ENCODE results near the gene TMEM69. TPM values are rescaled to one million over a fixed set of nuclear protein-coding genes. Genes with fewer than 3 reads are reported as not detected.

TMEM69 gene
- total and polyA plus RNA-seq, 2 of the 13 experiments (the other 11 are each of a cell fraction or from before 2014, with no cell fraction given): 25.4 to 135 TPM

DNA sequence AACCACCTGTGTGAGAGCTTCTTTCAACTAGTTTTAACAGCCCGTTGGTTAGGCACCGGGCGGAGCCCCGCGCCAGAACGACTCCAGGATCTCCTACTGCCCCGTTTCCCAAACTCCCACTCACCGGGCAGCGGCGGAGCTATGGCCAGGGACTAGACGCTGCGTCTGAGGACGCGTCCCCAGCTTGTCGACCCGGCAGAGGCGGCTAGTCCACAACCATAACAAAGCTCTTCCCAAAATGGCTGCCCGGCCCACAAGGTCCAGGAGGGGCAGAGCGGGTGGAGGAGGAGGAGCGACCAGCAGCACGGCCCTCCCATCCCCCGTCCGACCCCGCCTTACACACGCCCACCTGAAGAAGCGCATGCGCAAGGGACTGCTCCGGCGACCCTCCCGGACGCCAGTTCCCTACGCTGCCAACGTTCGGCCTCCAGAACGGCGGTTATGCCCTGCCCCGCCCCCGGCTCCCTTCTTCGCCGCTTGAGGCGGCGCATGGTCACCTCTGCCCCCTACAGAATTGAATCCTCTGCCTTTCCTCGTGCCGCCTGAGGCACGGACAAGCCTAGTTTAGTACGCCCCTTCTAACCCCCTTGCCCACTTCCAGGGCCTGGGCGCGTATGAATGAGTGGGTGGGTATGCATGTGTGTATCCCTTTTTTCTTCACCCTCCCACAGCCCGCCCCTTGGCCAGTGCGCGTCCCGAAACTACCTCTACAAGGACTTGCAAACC is 1.5 kb upstream of the TMEM69 start, which contains the start of gene GPBP1L1 (continued):
- no peak for TF ChIP-seq ZNF264 (CRISPR knock-in tag; IDR thresholded peaks at IDR 0.05)
- no peak for TF ChIP-seq ZNF761 (CRISPR knock-in tag; conservative IDR thresholded peaks at IDR 0.05)
- TF ChIP-seq ATRX (CRISPR knock-in tag; IDR thresholded peaks at IDR 0.05; ENCODE audit: borderline replicate concordance): no peak
- TF ChIP-seq ZNF281 (CRISPR knock-in tag; IDR thresholded peaks at IDR 0.05; ENCODE audit: borderline replicate concordance): peak; percentile 54; the same call in 1 of the 2 replicates
- TF ChIP-seq ELF4 (CRISPR knock-in tag; IDR thresholded peaks at IDR 0.05; ENCODE audit: borderline replicate concordance): 0 out of 2 replicates have a peak, but pooled peaks have one; percentile 59
- TF ChIP-seq, protein P1, sequence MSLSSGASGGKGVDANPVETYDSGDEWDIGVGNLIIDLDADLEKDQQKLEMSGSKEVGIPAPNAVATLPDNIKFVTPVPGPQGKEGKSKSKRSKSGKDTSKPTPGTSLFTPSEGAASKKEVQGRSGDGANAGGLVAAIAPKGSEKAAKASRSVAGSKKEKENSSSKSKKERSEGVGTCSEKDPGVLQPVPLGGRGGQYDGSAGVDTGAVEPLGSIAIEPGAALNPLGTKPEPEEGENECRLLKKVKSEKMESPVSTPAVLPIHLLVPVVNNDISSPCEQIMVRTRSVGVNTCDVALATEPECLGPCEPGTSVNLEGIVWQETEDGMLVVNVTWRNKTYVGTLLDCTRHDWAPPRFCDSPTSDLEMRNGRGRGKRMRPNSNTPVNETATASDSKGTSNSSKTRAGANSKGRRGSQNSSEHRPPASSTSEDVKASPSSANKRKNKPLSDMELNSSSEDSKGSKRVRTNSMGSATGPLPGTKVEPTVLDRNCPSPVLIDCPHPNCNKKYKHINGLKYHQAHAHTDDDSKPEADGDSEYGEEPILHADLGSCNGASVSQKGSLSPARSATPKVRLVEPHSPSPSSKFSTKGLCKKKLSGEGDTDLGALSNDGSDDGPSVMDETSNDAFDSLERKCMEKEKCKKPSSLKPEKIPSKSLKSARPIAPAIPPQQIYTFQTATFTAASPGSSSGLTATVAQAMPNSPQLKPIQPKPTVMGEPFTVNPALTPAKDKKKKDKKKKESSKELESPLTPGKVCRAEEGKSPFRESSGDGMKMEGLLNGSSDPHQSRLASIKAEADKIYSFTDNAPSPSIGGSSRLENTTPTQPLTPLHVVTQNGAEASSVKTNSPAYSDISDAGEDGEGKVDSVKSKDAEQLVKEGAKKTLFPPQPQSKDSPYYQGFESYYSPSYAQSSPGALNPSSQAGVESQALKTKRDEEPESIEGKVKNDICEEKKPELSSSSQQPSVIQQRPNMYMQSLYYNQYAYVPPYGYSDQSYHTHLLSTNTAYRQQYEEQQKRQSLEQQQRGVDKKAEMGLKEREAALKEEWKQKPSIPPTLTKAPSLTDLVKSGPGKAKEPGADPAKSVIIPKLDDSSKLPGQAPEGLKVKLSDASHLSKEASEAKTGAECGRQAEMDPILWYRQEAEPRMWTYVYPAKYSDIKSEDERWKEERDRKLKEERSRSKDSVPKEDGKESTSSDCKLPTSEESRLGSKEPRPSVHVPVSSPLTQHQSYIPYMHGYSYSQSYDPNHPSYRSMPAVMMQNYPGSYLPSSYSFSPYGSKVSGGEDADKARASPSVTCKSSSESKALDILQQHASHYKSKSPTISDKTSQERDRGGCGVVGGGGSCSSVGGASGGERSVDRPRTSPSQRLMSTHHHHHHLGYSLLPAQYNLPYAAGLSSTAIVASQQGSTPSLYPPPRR (CRISPR knock-in tag; IDR thresholded peaks at IDR 0.05; ENCODE audit: borderline replicate concordance): peak; percentile 24; the same call in 1 of the 2 replicates
- TF ChIP-seq, protein P2, sequence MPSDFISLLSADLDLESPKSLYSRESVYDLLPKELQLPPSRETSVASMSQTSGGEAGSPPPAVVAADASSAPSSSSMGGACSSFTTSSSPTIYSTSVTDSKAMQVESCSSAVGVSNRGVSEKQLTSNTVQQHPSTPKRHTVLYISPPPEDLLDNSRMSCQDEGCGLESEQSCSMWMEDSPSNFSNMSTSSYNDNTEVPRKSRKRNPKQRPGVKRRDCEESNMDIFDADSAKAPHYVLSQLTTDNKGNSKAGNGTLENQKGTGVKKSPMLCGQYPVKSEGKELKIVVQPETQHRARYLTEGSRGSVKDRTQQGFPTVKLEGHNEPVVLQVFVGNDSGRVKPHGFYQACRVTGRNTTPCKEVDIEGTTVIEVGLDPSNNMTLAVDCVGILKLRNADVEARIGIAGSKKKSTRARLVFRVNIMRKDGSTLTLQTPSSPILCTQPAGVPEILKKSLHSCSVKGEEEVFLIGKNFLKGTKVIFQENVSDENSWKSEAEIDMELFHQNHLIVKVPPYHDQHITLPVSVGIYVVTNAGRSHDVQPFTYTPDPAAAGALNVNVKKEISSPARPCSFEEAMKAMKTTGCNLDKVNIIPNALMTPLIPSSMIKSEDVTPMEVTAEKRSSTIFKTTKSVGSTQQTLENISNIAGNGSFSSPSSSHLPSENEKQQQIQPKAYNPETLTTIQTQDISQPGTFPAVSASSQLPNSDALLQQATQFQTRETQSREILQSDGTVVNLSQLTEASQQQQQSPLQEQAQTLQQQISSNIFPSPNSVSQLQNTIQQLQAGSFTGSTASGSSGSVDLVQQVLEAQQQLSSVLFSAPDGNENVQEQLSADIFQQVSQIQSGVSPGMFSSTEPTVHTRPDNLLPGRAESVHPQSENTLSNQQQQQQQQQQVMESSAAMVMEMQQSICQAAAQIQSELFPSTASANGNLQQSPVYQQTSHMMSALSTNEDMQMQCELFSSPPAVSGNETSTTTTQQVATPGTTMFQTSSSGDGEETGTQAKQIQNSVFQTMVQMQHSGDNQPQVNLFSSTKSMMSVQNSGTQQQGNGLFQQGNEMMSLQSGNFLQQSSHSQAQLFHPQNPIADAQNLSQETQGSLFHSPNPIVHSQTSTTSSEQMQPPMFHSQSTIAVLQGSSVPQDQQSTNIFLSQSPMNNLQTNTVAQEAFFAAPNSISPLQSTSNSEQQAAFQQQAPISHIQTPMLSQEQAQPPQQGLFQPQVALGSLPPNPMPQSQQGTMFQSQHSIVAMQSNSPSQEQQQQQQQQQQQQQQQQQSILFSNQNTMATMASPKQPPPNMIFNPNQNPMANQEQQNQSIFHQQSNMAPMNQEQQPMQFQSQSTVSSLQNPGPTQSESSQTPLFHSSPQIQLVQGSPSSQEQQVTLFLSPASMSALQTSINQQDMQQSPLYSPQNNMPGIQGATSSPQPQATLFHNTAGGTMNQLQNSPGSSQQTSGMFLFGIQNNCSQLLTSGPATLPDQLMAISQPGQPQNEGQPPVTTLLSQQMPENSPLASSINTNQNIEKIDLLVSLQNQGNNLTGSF (CRISPR knock-in tag; IDR thresholded peaks at IDR 0.05): peak; percentile 19; the same call in 1 of the 2 replicates
- TF ChIP-seq, protein P3, sequence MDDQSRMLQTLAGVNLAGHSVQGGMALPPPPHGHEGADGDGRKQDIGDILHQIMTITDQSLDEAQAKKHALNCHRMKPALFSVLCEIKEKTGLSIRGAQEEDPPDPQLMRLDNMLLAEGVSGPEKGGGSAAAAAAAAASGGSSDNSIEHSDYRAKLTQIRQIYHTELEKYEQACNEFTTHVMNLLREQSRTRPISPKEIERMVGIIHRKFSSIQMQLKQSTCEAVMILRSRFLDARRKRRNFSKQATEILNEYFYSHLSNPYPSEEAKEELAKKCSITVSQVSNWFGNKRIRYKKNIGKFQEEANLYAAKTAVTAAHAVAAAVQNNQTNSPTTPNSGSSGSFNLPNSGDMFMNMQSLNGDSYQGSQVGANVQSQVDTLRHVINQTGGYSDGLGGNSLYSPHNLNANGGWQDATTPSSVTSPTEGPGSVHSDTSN (CRISPR knock-in tag; IDR thresholded peaks at IDR 0.05; ENCODE audit: borderline replicate concordance): peak; percentile 62; the same call in 1 of the 2 replicates
- TF ChIP-seq ZNF768 (CRISPR knock-in tag; IDR thresholded peaks at IDR 0.05): peak; percentile 30; the same call in 1 of the 2 replicates

All from HepG2 (cell line).